HG03520 (cell line): ENCODE results near the gene GGT6.

Source experiments
- ATAC-seq: cut with Tn5 transposase; IDR thresholded peaks from one replicate; pipeline ENCODE4 v1.9.1; 2021; ENCODE audit warnings: mild to moderate bottlenecking, moderate library complexity; ENCODE audit not compliant: unreplicated experiment

Gene GGT6

GRCh38 chr17:4540687-4541327, 19.6 kb downstream of the GGT6 start:
- no peak for ATAC-seq

GRCh38 chr17:4540224-4540651, 20.1 kb downstream of the GGT6 start:
- no peak for ATAC-seq

- ATAC-seq, result no peak
Measured at GRCh38 chr17:4539576-4540223, 20.7 kb downstream of the GGT6 start.

- no peak for ATAC-seq
Measured at GRCh38 chr17:4539025-4539424, 21.4 kb downstream of the GGT6 start.

- no peak for ATAC-seq
Measured at GRCh38 chr17:4538236-4539002, 22.0 kb downstream of the GGT6 start.

GRCh38 chr17:4537451-4538235, 22.7 kb downstream of the GGT6 start:
- ATAC-seq, result no peak

- no peak for ATAC-seq
Measured at GRCh38 chr17:4536742-4537411, 23.5 kb downstream of the GGT6 start.

GRCh38 chr17:4536259-4536741, 24.1 kb downstream of the GGT6 start:
- ATAC-seq, result no peak

GRCh38 chr17:4535667-4536258, 24.6 kb downstream of the GGT6 start:
- ATAC-seq, result no peak

GRCh38 chr17:4534928-4535666, 25.3 kb downstream of the GGT6 start:
- no peak for ATAC-seq

- ATAC-seq, result no peak
Measured at GRCh38 chr17:4534515-4534914, 25.9 kb downstream of the GGT6 start.

GRCh38 chr17:4533523-4534504, 26.6 kb downstream of the GGT6 start:
- ATAC-seq, result no peak

GRCh38 chr17:4532860-4533522, 27.4 kb downstream of the GGT6 start:
- ATAC-seq, result no peak

GRCh38 chr17:4531988-4532736, 28.2 kb downstream of the GGT6 start:
- ATAC-seq, result no peak

GRCh38 chr17:4530799-4531730, 29.3 kb downstream of the GGT6 start:
- no peak for ATAC-seq
